AG09319 (cell line): ENCODE results near the gene PEX5L.

Source experiments
- DNase-seq: peaks from one replicate; pipeline ENCODE4 v3.0.0-alpha.2; 2010; ENCODE audit warnings: low read depth; ENCODE audit errors: extremely low read depth
- TF ChIP-seq, protein P1 (sequence below): IDR thresholded peaks from 2 replicates; pipeline ENCODE4 v1.5.1; 2011; ENCODE audit warnings: low read depth, mild to moderate bottlenecking, inconsistent platforms, low read length, moderate library complexity

PEX5L gene

GRCh38 chr3:179949412-179949811 is 87.3 kb downstream of the PEX5L start:
- TF ChIP-seq, protein P1, sequence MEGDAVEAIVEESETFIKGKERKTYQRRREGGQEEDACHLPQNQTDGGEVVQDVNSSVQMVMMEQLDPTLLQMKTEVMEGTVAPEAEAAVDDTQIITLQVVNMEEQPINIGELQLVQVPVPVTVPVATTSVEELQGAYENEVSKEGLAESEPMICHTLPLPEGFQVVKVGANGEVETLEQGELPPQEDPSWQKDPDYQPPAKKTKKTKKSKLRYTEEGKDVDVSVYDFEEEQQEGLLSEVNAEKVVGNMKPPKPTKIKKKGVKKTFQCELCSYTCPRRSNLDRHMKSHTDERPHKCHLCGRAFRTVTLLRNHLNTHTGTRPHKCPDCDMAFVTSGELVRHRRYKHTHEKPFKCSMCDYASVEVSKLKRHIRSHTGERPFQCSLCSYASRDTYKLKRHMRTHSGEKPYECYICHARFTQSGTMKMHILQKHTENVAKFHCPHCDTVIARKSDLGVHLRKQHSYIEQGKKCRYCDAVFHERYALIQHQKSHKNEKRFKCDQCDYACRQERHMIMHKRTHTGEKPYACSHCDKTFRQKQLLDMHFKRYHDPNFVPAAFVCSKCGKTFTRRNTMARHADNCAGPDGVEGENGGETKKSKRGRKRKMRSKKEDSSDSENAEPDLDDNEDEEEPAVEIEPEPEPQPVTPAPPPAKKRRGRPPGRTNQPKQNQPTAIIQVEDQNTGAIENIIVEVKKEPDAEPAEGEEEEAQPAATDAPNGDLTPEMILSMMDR = no peak
- DNase-seq = no peak

GRCh38 chr3:179948740-179949139 is 88.0 kb downstream of the PEX5L start:
- no peak for DNase-seq
- TF ChIP-seq, protein P1 = no peak

GRCh38 chr3:179945569-179945968 is 91.2 kb downstream of the PEX5L start:
- TF ChIP-seq, protein P1 = no peak
- no peak for DNase-seq

DNA sequence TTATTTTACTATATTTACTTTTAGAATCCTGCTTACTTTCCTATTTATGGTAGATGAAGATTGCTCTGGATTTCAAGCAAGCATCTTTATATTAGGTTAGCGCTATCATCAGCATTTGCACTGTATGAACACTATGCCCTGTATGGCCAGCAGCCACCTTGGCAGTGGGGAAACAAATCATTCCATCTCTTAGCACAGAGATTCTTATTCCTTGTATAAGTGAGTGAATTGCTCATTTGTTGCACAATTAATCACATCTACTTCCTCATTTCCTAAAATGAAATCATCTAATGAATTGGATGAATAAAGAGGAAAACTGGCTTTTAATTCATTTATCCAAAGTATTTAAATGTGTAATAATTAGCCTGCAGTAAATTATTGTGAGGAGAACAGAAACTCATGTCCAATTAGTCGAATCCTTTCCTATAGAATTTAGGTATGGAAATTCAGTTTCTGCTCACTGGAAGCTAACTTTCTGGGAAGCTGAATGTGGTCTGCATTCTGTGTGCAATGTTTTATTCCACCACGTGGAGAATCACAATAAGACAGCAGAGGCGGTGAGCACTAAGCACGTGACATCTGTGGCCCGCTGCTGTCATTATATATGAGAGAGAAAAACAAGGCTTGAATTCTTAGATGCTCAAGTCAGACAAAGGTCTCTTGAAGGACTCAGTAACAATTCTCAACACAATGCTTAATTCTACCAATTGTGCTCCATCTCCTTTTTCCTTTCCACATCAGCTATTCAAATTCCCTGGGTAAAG is 93.4 kb downstream of the PEX5L start:
- TF ChIP-seq, protein P1 = no peak
- no peak for DNase-seq

- DNase-seq = no peak
- TF ChIP-seq, protein P1 = no peak
Measured at GRCh38 chr3:179942553-179943075, 94.1 kb downstream of the PEX5L start.

- TF ChIP-seq, protein P1 = no peak
- DNase-seq = no peak
Measured at GRCh38 chr3:179935710-179936109, 101.0 kb downstream of the PEX5L start.

GRCh38 chr3:179933914-179934313 is 102.8 kb downstream of the PEX5L start:
- TF ChIP-seq, protein P1 = no peak
- DNase-seq = no peak
